Thyroid gland (tissue), 4 donors: ENCODE measurements around the gene PLAC8. TPM values are rescaled to one million over a fixed set of nuclear protein-coding genes. Genes with fewer than 3 reads are reported as not detected.

Source experiments
- DNase-seq, 2 donors: peaks; one replicate each; pipeline ENCODE4 v3.0.0-alpha.2; 2019
- H3K27ac ChIP-seq, 3 donors: fragments of 200-600 bp; sonication (generic); 1 replicate in 2 of 3; 2 replicates in 1 of 3; pipeline ENCODE4 v1.5.1; 2016 to 2019; ENCODE audit warnings: mild to moderate bottlenecking in 1 of 3, moderate library complexity in 1 of 3
- H3K27me3 ChIP-seq: fragments of 200-600 bp; sonication (generic); one replicate; pipeline ENCODE4 v1.5.1; 2019
- H3K36me3 ChIP-seq, 2 donors: fragments of 200-600 bp; sonication (generic); one replicate each; pipeline ENCODE4 v1.5.1; 2016 to 2019
- H3K4me1 ChIP-seq, 2 donors: fragments of 200-600 bp; sonication (generic); one replicate each; pipeline ENCODE4 v1.5.1; 2017 to 2019
- H3K4me3 ChIP-seq, 3 donors: fragments of 200-600 bp; sonication (generic); replicated peaks in 1 of 3; 1 replicate in 2 of 3; 2 replicates in 1 of 3; pipeline ENCODE4 v1.5.1; 2016; ENCODE audit warnings: mild to moderate bottlenecking in 1 of 3
- H3K9me3 ChIP-seq: fragments of 200-600 bp; sonication (generic); one replicate; pipeline ENCODE4 v1.5.1; 2017
- CTCF ChIP-seq, 6 experiments: fragments of 200-600 bp in 3 of 6; fragments of 450-650 bp in 3 of 6; sonication (generic) in 3 of 6; IDR thresholded peaks; one replicate each; pipeline ENCODE4 v1.5.1; 2016 to 2019; ENCODE audit warnings: antibody characterized with exemption in 6 of 6, mild to moderate bottlenecking in 2 of 6, inconsistent platforms in 1 of 6, moderate library complexity in 1 of 6
- POLR2A ChIP-seq, 2 donors: fragments of 450-650 bp; IDR thresholded peaks; one replicate each; pipeline ENCODE4 v1.6.1; 2017; ENCODE audit warnings: antibody characterized with exemption in 2 of 2, mild to moderate bottlenecking in 2 of 2, moderate library complexity in 1 of 2
- WGBS, 2 donors: methylation state at CpG; one replicate each; pipeline ENCODE4 v1.1.5; 2017; 5-methylcytosine and 5-hydroxymethylcytosine counted together
- intact Hi-C: fragments of 100-400 bp; cut with DNase I; formaldehyde crosslinking; loops from one replicate; pipeline ENCODE4 v1.15.1; 2023
- total RNA-seq, 4 donors: library from RNA; depleted of rRNA; stranded (reverse); fragments of >200 nt; gene quantifications; one replicate each; pipeline ENCODE4 v1.2.3, GENCODE V29; 2016

The PLAC8 gene
- total RNA-seq, 4 donors from 2014 or later = 0.44 to 3.7 (median 2.0) TPM

- intact Hi-C loops = no loop called here
- TF ChIP-seq POLR2A (IDR thresholded peaks at IDR 0.05) (no peak), CTCF (IDR thresholded peaks at IDR 0.05) (no peak)
Observed at GRCh38 chr4:83124111-83124780, 9.7 kb upstream of the PLAC8 start.

GRCh38 chr4:83121246-83121645 is 6.7 kb upstream of the PLAC8 start:
- no peaks in the 10 kb centered on the region for H3K4me1 ChIP-seq
- no peaks in the 10 kb centered on the region for H3K36me3 ChIP-seq
- no peak for TF ChIP-seq POLR2A (IDR thresholded peaks at IDR 0.05)
- no peak for TF ChIP-seq CTCF (IDR thresholded peaks at IDR 0.05)
- intact Hi-C loops = no loop called here
- no peak overlapping the region for H3K27ac ChIP-seq
- WGBS, 2 donors = 84 to 94% methylated on average over 5 of the region's 5 CpGs
- no peaks in the 10 kb centered on the region for H3K27me3 ChIP-seq
- H3K9me3 ChIP-seq = no peaks in the 10 kb centered on the region
- no peak overlapping the region for H3K4me3 ChIP-seq
- DNase-seq = no peak

More at GRCh38 chr4:83124111-83124780, 9.7 kb upstream of the PLAC8 start:
- Histone ChIP-seq H3K36me3 (no peaks in the 10 kb centered on the region), H3K27ac (no peak overlapping the region), H3K9me3 (no peaks in the 10 kb centered on the region), H3K27me3 (no peaks in the 10 kb centered on the region), H3K4me1 (no peaks in the 10 kb centered on the region), H3K4me3 (no peak overlapping the region)
- WGBS, 2 donors = 72 to 83% methylated on average over 10 of the region's 10 CpGs
- no peak for DNase-seq

DNA sequence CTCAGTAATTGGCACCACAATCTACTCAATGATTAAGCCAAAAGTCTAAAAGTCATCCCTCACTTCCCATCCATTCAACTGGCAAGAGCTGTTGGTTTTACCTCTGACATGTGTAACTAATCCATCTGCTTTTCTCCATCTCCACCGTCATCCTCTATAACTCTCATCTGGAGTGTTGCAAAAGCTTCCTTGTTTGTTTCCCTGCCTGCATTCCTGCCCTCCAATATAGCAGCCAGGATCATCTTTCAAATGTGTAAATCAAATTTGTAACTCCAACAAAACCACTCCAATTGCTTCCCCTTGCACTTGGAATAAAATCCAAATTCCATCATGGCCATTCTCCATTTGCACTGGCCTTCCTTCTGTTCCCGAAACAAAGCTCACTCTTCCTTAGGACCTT is 4.3 kb upstream of the PLAC8 start:
- TF ChIP-seq POLR2A (IDR thresholded peaks at IDR 0.05) (no peak), CTCF (IDR thresholded peaks at IDR 0.05) (no peak)
- Histone ChIP-seq H3K9me3 (no peaks in the 10 kb centered on the region), H3K4me1 (no peaks in the 10 kb centered on the region), H3K27me3 (no peaks in the 10 kb centered on the region), H3K4me3 (no peak overlapping the region), H3K36me3 (no peaks in the 10 kb centered on the region), H3K27ac (no peak overlapping the region)
- intact Hi-C loops = no loop called here
- WGBS, 2 donors = 72 to 76% methylated on average over 2 of the region's 2 CpGs
- DNase-seq = no peak

- Histone ChIP-seq H3K36me3 (no peaks in the 10 kb centered on the region), H3K4me1 (no peaks in the 10 kb centered on the region), H3K9me3 (no peaks in the 10 kb centered on the region), H3K4me3 (no peak overlapping the region), H3K27ac (no peak overlapping the region), H3K27me3 (no peaks in the 10 kb centered on the region)
- no peak for DNase-seq
- no peak for TF ChIP-seq POLR2A (IDR thresholded peaks at IDR 0.05)
- WGBS, 2 donors = 83 to 89% methylated on average over 8 of the region's 8 CpGs
- intact Hi-C loops = no loop called here
Observed at GRCh38 chr4:83115656-83116285, 1.2 kb upstream of the PLAC8 start.

DNA sequence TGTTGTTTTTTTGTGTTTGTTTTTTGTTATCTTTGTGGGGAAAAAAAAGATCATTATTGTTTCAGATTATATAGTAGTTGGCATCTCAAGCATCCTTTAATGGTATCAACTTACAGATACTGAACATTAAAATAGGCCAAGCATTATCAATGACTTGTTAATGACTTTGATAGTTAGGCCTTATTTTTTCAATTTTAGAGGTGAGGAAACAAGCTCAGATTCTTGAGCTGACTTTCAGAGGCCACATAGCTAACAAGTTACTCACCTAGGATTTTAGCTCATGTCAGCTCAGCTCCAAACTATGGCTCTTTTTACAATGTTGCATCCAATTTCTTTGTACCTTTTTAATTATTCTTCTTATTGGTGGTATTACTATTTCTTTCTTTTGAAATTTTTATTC is 471 bp upstream of the PLAC8 start:
- no peak overlapping the region for H3K27ac ChIP-seq
- intact Hi-C loops = no loop called here

More for the DNA sequence above, 471 bp upstream of the PLAC8 start:
- H3K27me3 ChIP-seq = no peaks in the 10 kb centered on the region
- TF ChIP-seq POLR2A (IDR thresholded peaks at IDR 0.05) = no peak
- no peak for TF ChIP-seq CTCF (IDR thresholded peaks at IDR 0.05)
- no peaks in the 10 kb centered on the region for H3K9me3 ChIP-seq
- no peak for DNase-seq
- no peaks in the 10 kb centered on the region for H3K4me1 ChIP-seq
- no peaks in the 10 kb centered on the region for H3K36me3 ChIP-seq
- H3K4me3 ChIP-seq = no peak overlapping the region
